GM18907 (cell line): ENCODE results near the gene GAMT.

Experiments
- ATAC-seq: cut with Tn5 transposase; IDR thresholded peaks from one replicate; pipeline ENCODE4 v1.9.1; 2021; ENCODE audit warnings: mild to moderate bottlenecking, moderate library complexity; ENCODE audit not compliant: unreplicated experiment

The GAMT gene

GRCh38 chr19:1434040-1434366 lies 32.7 kb upstream of the GAMT start:
- no peak for ATAC-seq

- no peak for ATAC-seq
Measured at GRCh38 chr19:1433119-1434039, 32.0 kb upstream of the GAMT start.

- no peak for ATAC-seq
Measured at GRCh38 chr19:1432507-1432887, 31.2 kb upstream of the GAMT start.

- no peak for ATAC-seq
Measured at GRCh38 chr19:1431759-1432506, 30.6 kb upstream of the GAMT start.

GRCh38 chr19:1430246-1430645 lies 28.9 kb upstream of the GAMT start:
- ATAC-seq = no peak

- ATAC-seq = no peak
Measured at GRCh38 chr19:1429750-1430149, 28.4 kb upstream of the GAMT start.

GRCh38 chr19:1428738-1429391 lies 27.5 kb upstream of the GAMT start:
- no peak for ATAC-seq

GRCh38 chr19:1427221-1427920 lies 26.0 kb upstream of the GAMT start:
- no peak for ATAC-seq

- no peak for ATAC-seq
Measured at GRCh38 chr19:1426736-1427135, 25.4 kb upstream of the GAMT start.

GRCh38 chr19:1425902-1426301 lies 24.6 kb upstream of the GAMT start:
- no peak for ATAC-seq

- no peak for ATAC-seq
Measured at GRCh38 chr19:1425102-1425837, 23.9 kb upstream of the GAMT start.

- ATAC-seq = no peak
Measured at GRCh38 chr19:1424192-1424955, 23.0 kb upstream of the GAMT start.

GRCh38 chr19:1423436-1424191 lies 22.3 kb upstream of the GAMT start:
- no peak for ATAC-seq

- no peak for ATAC-seq
Measured at GRCh38 chr19:1422943-1423342, 21.6 kb upstream of the GAMT start.

- ATAC-seq = no peak
Measured at GRCh38 chr19:1422360-1422759, 21.0 kb upstream of the GAMT start.

- no peak for ATAC-seq
Measured at GRCh38 chr19:1421958-1422305, 20.6 kb upstream of the GAMT start.

- no peak for ATAC-seq
Measured at GRCh38 chr19:1421218-1421957, 20.0 kb upstream of the GAMT start.

- ATAC-seq = no peak
Measured at GRCh38 chr19:1420590-1420989, 19.2 kb upstream of the GAMT start.
